ENCODE measurements around the gene MALRD1. TPM values are rescaled to one million over a fixed set of nuclear protein-coding genes. Genes with fewer than 3 reads are reported as not detected.

Gene MALRD1
- total RNA-seq, 2 experiments from 2014 or later: 0.29 to 0.41 TPM

DNA sequence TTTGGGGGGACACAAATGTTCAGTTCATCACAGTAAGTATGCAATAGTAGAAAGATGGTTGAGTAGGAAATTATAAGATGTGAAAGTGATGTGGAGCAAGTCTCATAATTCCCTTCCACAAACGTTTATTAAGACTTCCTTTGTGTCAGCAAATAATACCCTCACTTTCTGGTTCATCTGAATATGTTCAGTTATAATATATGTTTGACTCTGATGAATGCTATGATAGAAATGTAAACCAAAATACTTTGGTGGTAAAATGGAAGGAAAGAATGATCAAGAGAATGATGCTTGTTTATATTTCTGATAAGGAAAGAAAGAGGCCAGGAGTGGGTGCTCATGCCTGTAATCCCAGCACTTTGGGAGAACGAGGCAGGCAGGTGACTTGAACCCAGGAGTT lies 655.9 kb downstream of the MALRD1 start:
- H3K9me3 Mint-ChIP-seq: peaks cover 5% of the 10 kb centered on the region
- ATAC-seq: no peak

DNA sequence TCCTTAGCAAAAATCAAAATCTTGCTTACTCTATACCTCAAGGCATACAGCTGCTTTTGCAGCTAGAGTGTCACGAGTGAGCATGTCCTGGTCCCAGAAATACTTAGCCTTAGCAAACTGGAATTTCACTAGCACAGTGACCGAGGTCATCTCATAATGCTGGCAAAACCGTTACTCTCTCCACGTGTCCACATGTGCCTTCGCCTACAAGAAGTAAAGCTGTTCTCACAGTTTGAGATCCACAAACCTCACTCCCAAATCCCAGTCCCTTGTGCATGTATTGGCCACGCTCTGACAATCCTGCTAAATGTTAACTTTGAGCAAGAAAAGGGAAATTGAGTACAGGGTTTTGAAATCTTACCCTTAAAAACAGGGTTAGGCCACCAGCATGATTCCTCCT lies 656.6 kb downstream of the MALRD1 start:
- ChIA-PET POLR2A (no interaction called here), CTCF (no interaction called here)
- Mint-ChIP-seq H3K9me3 (peaks cover 8% of the 10 kb centered on the region), H3K4me1 (ENCODE audit: low read depth) (no peaks in the 10 kb centered on the region), H3K27me3 (no peaks in the 10 kb centered on the region), H3K27ac (no peak overlapping the region), H3K36me3 (ENCODE audit: low read depth) (no peaks in the 10 kb centered on the region), H3K4me3 (no peak overlapping the region)
- intact Hi-C loops (cut with micrococcal nuclease): no loop called here
- TF ChIP-seq, protein P1, sequence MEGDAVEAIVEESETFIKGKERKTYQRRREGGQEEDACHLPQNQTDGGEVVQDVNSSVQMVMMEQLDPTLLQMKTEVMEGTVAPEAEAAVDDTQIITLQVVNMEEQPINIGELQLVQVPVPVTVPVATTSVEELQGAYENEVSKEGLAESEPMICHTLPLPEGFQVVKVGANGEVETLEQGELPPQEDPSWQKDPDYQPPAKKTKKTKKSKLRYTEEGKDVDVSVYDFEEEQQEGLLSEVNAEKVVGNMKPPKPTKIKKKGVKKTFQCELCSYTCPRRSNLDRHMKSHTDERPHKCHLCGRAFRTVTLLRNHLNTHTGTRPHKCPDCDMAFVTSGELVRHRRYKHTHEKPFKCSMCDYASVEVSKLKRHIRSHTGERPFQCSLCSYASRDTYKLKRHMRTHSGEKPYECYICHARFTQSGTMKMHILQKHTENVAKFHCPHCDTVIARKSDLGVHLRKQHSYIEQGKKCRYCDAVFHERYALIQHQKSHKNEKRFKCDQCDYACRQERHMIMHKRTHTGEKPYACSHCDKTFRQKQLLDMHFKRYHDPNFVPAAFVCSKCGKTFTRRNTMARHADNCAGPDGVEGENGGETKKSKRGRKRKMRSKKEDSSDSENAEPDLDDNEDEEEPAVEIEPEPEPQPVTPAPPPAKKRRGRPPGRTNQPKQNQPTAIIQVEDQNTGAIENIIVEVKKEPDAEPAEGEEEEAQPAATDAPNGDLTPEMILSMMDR (IDR thresholded peaks at IDR 0.05): no peak
- DNase-seq: no peak
- ATAC-seq: no peak

More for the DNA sequence above, 655.9 kb downstream of the MALRD1 start:
- Mint-ChIP-seq H3K36me3 (ENCODE audit: low read depth) (no peaks in the 10 kb centered on the region), H3K27me3 (no peaks in the 10 kb centered on the region), H3K4me1 (ENCODE audit: low read depth) (no peaks in the 10 kb centered on the region), H3K4me3 (no peak overlapping the region), H3K27ac (no peak overlapping the region)
- POLR2A ChIA-PET: no interaction called here
- intact Hi-C loops (cut with micrococcal nuclease): no loop called here
- no peak for DNase-seq
- TF ChIP-seq, protein P1 (IDR thresholded peaks at IDR 0.05): no peak
- CTCF ChIA-PET: no interaction called here

DNA sequence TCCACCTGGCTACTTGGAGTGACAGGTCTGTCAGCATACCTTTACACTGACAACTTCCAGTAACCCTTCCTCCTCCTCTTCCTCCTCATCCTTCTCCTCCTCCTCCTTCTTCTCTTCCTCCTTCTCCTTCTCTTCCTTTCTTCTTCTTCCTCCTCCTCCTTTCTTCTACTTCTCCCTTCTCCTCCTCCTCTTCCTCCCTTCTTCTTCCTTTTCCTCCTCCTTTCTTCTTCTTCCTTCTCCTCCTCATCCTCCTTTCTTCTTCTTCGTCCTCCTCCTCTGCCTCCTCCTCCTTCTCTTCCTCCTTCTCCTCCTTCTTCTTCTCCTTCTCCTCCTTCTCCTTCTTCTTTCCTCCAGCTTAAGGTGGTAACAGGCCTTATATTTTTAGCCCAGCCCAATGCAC lies 658.3 kb downstream of the MALRD1 start:
- H3K27me3 Mint-ChIP-seq: no peaks in the 10 kb centered on the region
- H3K4me3 Mint-ChIP-seq: no peak overlapping the region
- H3K9me3 Mint-ChIP-seq: peaks cover 20% of the 10 kb centered on the region
- ChIA-PET CTCF (no interaction called here), POLR2A (no interaction called here)
- H3K4me1 Mint-ChIP-seq (ENCODE audit: low read depth): no peaks in the 10 kb centered on the region
- DNase-seq (no peak), ATAC-seq (no peak)
- intact Hi-C loops (cut with micrococcal nuclease): no loop called here
- no peaks in the 10 kb centered on the region for H3K36me3 Mint-ChIP-seq (ENCODE audit: low read depth)
- no peak overlapping the region for H3K27ac Mint-ChIP-seq
- TF ChIP-seq, protein P1 (IDR thresholded peaks at IDR 0.05): no peak

DNA sequence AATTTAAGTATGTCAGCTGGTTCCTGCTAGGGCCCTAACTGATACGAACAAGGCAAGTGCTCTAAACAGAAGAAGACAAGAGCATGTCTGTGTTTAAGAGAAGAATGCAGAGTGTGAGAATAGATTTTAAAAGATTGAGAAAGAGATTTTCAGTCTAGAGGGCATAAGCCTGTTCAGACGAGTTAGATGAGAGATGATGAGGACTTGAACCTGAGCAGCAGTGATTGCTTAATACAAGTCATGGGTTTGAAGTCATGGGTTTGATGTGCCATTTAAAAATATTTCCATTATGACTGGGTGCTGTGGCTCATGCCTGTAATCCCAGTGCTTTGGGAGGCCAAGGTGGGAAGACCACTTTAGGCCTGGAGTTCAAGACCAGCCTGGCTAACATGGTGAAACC lies 658.8 kb downstream of the MALRD1 start:
- TF ChIP-seq, protein P1 (IDR thresholded peaks at IDR 0.05): no peak
- Mint-ChIP-seq H3K36me3 (ENCODE audit: low read depth) (no peaks in the 10 kb centered on the region), H3K9me3 (peaks cover 19% of the 10 kb centered on the region), H3K27ac (no peak overlapping the region), H3K4me3 (no peak overlapping the region), H3K4me1 (ENCODE audit: low read depth) (no peaks in the 10 kb centered on the region), H3K27me3 (no peaks in the 10 kb centered on the region)
- no peak for ATAC-seq
- CTCF ChIA-PET: no interaction called here
- POLR2A ChIA-PET: no interaction called here
- intact Hi-C loops (cut with micrococcal nuclease): no loop called here
- DNase-seq: no peak

DNA sequence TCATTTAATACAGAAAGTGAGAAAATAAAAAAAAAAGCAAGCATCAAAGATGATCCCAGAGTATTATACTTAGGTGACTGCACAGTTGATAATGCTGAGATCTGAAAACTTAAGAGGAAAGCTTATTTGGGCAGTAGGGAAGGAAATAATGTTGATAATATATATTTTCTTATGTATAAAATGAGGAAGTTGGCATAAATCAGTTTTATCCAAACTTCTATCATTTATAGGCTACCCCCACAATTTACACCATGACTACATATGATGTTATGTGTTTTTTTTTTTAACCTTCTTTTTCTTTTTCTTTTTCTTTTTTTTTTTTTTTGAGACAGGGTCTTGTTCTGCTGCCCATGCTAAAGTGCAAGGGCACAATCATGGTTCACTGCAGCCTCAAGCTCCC lies 659.4 kb downstream of the MALRD1 start:
- no peak overlapping the region for H3K27ac Mint-ChIP-seq
- H3K27me3 Mint-ChIP-seq: no peaks in the 10 kb centered on the region
- no peaks in the 10 kb centered on the region for H3K4me1 Mint-ChIP-seq (ENCODE audit: low read depth)
- H3K4me3 Mint-ChIP-seq: no peak overlapping the region
- intact Hi-C loops (cut with micrococcal nuclease): no loop called here
- H3K36me3 Mint-ChIP-seq (ENCODE audit: low read depth): no peaks in the 10 kb centered on the region
- no peak for DNase-seq
- ATAC-seq: no peak
- TF ChIP-seq, protein P1 (IDR thresholded peaks at IDR 0.05): no peak
- H3K9me3 Mint-ChIP-seq: peaks cover 21% of the 10 kb centered on the region
- POLR2A ChIA-PET: no interaction called here
- CTCF ChIA-PET: no interaction called here
